ENCODE measurements around the gene NFIX. TPM values are rescaled to one million over a fixed set of nuclear protein-coding genes. Genes with fewer than 3 reads are reported as not detected.

Gene NFIX
- total and polyA plus RNA-seq, 2 donors (not counting 3 experiments of a cell fraction or from before 2014, with no cell fraction given) = 9.8 to 37.7 TPM

- Histone ChIP-seq H3K27me3 (ENCODE audit: control insufficient read depth in 2 of 2, insufficient read depth in 2 of 2, low read length in 2 of 2) (no peaks in the 10 kb centered on the region), H3K79me2 (ENCODE audit: control insufficient read depth, insufficient read depth, low read length) (no peaks in the 10 kb centered on the region), H4K20me1 (replicated peaks; ENCODE audit: control insufficient read depth, extremely low read depth, insufficient read depth, low read length) (no peaks in the 10 kb centered on the region), H3K9me1 (replicated peaks; ENCODE audit: control insufficient read depth, extremely low read depth, insufficient read depth, low read length) (no peaks in the 10 kb centered on the region), H3K27ac (ENCODE audit: insufficient read depth, low read depth, low read length) (no peak overlapping the region), H3K9me3 (replicated peaks; ENCODE audit: control insufficient read depth, insufficient read depth, low read length) (no peaks in the 10 kb centered on the region), H3K4me1 (ENCODE audit: control insufficient read depth, extremely low read depth, insufficient read depth, low read length) (peaks cover 26% of the 10 kb centered on the region), H3K4me2 (ENCODE audit: insufficient read depth, low read length) (no peak overlapping the region), H3K36me3 (ENCODE audit: control insufficient read depth in 2 of 2, extremely low read depth in 1 of 2, insufficient read depth in 2 of 2, low read length in 2 of 2) (no peaks in the 10 kb centered on the region), H3K9ac (replicated peaks; ENCODE audit: extremely low read depth, insufficient read depth, low read length) (no peak overlapping the region), H2AFZ (ENCODE audit: low read depth, low read length) (no peak overlapping the region), H3K4me3 (replicated peaks in 1 of 3; ENCODE audit: insufficient read depth in 1 of 3, low read depth in 1 of 3, low read length in 3 of 3) (no peak overlapping the region)
- DNase-seq (ENCODE audit: low read depth, low spot score) = peak; percentile 16
- intact Hi-C loops (cut with micrococcal nuclease) = loop anchor here (5.0 kb wide), 1 partner anchor 62 kb away; no protein-coding TSS in a partner anchor
- ChIA-PET POLR2A (no interaction called here), CTCF (interaction anchor here (0.8 to 8.2 kb wide), 17 partner anchors 12 to 70 kb away, joined by 3 to 463 read pairs (median 5); partner anchors contain the start of gene NFIX)
- dilution Hi-C loops (cut with MboI; ENCODE audit: extremely low pct_ligation_motif_present, low sequenced_read_pairs) = no loop called here
- no peak for TF ChIP-seq MAX (IDR thresholded peaks at IDR 0.05; ENCODE audit: insufficient read depth, insufficient read length)
- TF ChIP-seq JUN (IDR thresholded peaks at IDR 0.05; ENCODE audit: borderline replicate concordance, insufficient read depth, insufficient read length, low read depth) = no peak
- no peak for TF ChIP-seq POLR2AphosphoS5 (IDR thresholded peaks at IDR 0.05; ENCODE audit: insufficient read depth, low read depth, low read length)
- TF ChIP-seq EZH2 (IDR thresholded peaks at IDR 0.05; ENCODE audit: borderline replicate concordance, low read depth, low read length, severe bottlenecking) = no peak
- TF ChIP-seq CTCF (IDR thresholded peaks at IDR 0.05; ENCODE audit: extremely low read depth in 1 of 2, insufficient read depth in 1 of 2, low read depth in 1 of 2, low read length in 2 of 2) = peak; percentile 34 to 45
- TF ChIP-seq GATA2 (IDR thresholded peaks at IDR 0.05; ENCODE audit: insufficient read depth, insufficient read length, low read depth, low read length) = no peak
- no peak for TF ChIP-seq FOS (IDR thresholded peaks at IDR 0.05; ENCODE audit: borderline replicate concordance, insufficient read depth, low read length)
- no peak for TF ChIP-seq POLR2A (IDR thresholded peaks at IDR 0.05; ENCODE audit: low read depth, low read length)
- TF ChIP-seq MYC (IDR thresholded peaks at IDR 0.05; ENCODE audit: low read depth, low read length) = no peak
- FAIRE-seq = no peak
- no TSS peak for BruUV-seq (replicated peaks)
These were observed 34.6 kb downstream of the NFIX start for GRCh38 chr19:13029893-13030292.

Data from endothelial cell of umbilical vein (primary cell).